ENCODE data around the gene TTC1.
"Not testable (repeated sequence)": the region's sequence is repeated elsewhere in the genome, so short reads cannot be mapped to it uniquely, and the experiment has no call there.

The TTC1 gene

DNA sequence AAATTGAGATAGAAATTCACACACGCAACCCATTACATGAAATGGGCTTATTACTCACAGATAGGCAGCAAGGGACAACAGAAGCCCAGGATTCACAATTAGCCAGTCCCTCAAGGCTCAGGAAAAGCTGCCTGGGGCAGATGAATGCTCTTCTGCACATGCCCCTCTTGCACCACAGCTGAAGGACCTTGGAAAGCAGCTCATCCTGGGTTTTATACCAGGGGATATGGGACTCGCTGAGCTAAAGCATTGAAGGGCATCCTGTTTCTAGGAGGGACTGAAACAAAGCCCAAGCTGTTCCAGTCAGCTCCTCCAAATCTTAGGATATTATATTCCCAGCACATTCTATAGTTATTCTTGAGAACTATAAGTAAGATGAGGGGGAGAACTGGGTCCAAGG lies 15.7 kb upstream of the TTC1 start:
- in situ Hi-C loops (cut with MboI; ENCODE audit: low sequenced_read_pairs) = loop anchor here (25.0 kb wide), 1 partner anchor 831 kb away; no protein-coding TSS in a partner anchor

DNA sequence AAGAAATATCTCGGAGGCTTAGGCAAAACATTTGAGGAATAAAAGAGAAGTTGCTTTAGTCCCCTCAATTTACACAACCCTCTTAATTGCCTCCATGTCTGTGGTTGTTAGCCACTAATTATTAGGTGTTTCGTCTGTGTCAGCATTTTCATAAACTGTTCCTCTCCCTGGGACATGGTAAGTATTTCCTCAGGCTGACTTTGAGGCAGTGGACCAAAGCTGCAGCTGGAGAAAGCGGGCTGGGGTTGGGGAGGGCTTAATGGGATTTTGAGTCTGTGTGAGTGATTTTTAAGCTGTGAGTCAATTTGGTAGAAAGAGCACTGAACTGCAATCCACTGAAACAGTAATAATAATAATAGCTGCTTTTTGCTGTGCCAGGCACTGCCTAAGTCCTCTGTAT lies 13.0 kb upstream of the TTC1 start:
- in situ Hi-C loops (cut with MboI; ENCODE audit: low sequenced_read_pairs) = loop anchor here (25.0 kb wide), 1 partner anchor 834 kb away; no protein-coding TSS in a partner anchor

DNA sequence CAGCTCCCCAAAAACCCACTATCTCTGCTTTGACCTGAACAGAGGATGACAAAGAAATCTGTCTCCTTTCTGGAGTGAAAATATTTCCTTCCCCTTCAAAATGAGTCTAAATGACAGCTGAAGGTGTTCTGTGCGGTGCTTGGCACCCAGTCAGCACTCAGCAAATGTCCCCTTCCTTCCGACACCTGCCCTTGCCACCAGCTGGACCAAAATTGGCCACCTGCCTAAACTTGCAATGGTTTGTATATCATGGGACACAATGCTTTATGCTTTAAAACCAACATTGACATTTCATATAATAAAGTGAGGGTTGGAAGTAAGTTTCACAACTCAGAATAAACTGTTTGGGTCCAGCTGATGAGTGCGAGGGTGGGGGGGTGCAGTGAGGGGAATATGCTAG lies 7.5 kb upstream of the TTC1 start:
- in situ Hi-C loops (cut with MboI; ENCODE audit: low sequenced_read_pairs) = no loop called here

DNA sequence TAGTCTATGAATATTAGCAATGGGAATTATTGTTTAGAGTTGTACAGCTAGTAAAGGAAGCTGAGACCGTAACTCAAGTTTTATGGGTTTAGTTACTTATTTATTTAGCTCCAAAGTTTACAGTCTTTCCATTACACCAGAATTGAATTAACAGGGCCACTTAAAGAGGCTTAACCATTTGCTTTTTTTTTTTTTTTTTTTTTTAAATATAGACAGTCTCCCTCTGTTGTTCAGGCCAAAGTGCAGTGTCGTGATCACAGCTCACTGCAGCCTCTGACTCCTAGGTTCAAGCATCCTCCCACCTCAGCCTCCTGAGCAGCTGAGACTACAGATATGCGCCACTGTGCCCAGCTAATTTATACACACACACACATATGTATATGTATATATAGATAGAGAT lies 1.4 kb upstream of the TTC1 start:
- in situ Hi-C loops (cut with MboI; ENCODE audit: low sequenced_read_pairs) = no loop called here

DNA sequence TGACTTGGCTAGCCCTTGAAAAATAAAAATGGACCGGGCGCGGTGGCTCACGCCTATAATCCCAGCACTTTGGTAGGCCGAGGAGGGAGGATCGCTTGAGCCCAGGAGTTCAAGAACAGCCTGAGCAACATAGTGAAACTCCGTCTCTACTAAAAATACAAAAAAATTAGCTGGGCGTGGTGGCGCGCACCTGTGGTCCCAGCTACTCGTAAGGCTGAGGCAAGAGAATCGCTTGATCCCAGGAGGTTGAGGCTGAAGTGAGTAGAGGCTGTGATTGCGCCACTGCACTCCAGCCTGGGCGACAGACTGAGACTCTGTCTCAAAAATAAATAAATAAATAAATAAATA lies 436 bp upstream of the TTC1 start:
- in situ Hi-C loops (cut with MboI; ENCODE audit: low sequenced_read_pairs) = not testable (repeated sequence)

DNA sequence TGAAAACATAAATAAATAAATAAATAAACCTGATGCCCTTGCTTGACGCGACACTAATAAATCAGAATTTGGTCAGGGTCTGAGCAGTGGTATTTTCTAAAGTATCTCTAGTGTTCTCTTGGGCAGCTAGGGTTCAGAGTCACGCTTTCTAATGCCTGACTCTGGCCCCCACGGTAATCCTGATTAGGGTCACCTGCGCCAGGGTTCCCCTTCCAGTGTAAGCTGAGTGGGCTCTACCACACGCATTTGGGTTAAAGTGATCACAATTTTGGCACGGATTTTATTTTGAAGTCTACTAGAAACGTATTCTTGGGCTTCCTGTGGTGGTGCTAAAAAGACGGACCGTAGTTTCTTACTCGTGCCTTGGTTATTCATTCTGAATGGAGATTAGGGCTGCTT lies 651 bp downstream of the TTC1 start:
- in situ Hi-C loops (cut with MboI; ENCODE audit: low sequenced_read_pairs) = no loop called here

DNA sequence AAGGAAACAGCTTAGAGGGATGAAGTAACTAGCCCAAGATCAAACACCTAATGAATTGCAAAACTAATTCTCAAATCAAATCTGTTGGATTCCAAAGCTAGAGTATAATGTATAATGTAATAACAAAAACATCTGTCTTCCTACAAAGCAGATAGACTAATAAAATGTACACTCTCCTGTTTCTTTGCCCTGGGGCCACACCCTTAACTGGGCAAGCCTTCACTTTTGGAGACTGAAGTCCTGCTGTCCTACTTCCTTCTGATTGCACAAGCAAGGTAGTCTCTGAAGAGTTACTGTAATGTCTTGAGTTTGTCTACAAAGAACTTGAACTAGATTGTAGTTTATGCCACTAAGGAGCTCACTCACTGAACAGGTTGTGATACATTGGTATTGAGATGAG lies 2.5 kb downstream of the TTC1 start:
- in situ Hi-C loops (cut with MboI; ENCODE audit: low sequenced_read_pairs) = no loop called here

DNA sequence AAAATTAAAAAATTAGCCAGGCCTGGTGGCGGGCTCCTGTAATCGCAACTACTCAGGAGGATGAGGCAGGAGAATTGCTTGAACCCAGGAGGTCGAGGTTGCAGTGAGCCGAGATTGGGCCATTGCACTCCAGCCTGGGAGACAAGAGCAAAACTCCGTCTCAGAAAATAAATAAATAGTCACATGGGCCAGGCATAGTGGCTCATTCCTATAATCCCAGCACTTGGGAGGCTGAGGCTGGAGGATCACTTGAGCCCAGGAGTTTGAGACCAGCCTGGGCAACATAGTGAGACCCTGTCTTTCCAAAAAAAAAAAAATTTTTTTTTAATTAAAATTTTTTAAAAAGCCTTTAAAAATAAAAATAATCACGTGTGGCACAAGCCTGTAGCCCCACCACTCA lies 5.3 kb downstream of the TTC1 start:
- in situ Hi-C loops (cut with MboI; ENCODE audit: low sequenced_read_pairs) = not testable (repeated sequence)

DNA sequence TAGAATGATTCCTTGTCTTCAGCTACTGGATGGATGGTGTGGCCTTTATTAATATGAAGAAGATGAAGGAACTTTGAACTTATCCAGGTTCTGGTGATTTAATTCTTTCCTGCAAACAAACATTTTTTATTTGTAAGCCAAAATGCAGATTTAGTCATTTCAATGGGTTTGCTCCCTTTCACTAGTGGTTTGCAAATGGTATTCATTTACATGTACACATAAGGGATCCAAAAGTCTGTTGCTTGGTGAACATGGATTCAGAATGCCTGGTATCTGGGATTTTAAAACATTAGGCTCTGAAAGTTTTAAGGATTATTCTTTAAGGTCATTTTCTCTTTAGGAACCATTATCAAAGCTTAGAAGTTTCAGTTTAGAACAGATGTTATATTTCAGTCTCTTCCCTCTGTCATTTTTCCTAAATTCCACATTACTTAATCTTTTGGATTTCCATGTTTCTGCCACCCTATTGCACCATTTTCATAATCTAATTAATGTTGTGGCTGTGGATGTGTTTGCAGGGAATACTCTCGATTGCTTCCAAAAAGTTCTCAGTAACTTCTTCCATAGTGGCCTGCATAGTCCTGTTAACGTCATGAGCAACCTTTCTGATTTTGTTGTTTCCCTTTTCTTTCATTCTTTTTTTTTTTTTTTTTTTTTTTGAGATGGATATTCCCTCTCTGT lies 10.1 kb downstream of the TTC1 start:
- in situ Hi-C loops (cut with MboI; ENCODE audit: low sequenced_read_pairs) = no loop called here

DNA sequence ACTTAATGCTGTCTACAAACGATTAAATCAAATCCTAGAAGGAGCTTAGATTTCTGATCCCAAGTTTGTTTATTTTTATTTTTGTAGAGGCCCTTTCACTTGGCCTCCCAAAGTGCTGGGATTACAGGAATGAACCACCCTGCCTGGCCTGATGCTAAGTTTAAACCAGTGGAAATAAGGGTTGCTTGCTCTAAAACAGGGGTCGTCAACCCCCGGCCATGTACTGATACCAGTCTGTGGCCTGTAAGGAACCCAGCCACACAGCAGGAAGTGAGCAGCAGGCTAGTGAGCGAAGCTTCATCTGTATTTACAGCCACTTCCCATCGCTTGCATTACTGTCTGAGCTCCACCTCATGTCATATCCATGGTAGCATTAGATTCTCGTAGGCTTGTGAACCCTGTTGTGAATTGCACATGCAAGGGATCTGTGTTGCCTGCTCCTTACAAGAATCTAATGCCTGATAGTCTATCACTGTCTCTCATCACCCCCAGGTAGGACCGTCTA lies 11.4 kb downstream of the TTC1 start:
- in situ Hi-C loops (cut with MboI; ENCODE audit: low sequenced_read_pairs) = no loop called here

DNA sequence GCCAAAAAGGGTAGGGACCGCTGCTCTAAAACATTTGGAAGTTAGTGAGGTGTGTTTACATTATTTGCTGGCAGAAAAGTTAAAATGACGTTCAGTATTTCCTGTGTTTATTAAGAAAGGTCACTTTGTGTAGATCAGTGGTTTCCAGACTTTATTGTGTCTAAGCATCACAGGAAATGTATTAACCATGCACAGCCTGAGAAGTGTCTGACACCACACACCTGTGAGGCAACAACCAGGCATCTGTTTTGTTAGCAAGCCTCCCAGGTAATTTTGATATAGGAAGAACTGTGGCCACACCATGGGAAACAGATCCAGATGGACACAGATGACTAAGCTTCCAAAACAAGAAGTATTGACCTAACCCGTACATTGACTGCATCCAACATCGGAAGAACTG lies 12.0 kb downstream of the TTC1 start:
- in situ Hi-C loops (cut with MboI; ENCODE audit: low sequenced_read_pairs) = no loop called here

DNA sequence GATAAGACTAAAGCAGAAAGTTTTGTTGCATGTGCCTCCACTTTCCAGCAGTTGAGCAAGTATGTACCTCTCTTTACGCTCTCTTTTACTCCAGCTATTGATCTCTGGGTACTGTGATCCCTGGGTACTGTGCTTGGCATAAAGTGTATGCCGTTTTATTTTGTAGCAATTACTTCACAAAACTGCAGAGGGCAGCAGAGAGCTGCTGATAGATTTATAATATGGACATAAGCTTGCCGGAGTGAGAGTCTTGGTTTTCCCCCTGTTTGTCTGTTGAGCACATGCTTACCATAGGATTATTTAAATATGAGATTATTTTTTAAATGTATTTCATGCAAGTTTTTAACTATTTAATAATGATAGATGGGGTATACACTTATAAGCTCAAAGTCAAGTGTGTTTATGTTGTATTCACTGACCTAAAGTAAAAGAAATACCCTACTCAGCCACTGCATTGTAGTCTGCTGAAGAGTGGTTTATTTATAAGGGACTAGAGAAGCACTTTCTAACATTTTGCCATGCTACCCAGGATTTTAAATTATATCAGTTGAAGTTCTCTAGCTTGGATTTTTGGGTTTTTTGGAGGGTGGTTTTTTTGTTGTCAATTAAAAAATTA lies 13.0 kb downstream of the TTC1 start:
- in situ Hi-C loops (cut with MboI; ENCODE audit: low sequenced_read_pairs) = no loop called here

DNA sequence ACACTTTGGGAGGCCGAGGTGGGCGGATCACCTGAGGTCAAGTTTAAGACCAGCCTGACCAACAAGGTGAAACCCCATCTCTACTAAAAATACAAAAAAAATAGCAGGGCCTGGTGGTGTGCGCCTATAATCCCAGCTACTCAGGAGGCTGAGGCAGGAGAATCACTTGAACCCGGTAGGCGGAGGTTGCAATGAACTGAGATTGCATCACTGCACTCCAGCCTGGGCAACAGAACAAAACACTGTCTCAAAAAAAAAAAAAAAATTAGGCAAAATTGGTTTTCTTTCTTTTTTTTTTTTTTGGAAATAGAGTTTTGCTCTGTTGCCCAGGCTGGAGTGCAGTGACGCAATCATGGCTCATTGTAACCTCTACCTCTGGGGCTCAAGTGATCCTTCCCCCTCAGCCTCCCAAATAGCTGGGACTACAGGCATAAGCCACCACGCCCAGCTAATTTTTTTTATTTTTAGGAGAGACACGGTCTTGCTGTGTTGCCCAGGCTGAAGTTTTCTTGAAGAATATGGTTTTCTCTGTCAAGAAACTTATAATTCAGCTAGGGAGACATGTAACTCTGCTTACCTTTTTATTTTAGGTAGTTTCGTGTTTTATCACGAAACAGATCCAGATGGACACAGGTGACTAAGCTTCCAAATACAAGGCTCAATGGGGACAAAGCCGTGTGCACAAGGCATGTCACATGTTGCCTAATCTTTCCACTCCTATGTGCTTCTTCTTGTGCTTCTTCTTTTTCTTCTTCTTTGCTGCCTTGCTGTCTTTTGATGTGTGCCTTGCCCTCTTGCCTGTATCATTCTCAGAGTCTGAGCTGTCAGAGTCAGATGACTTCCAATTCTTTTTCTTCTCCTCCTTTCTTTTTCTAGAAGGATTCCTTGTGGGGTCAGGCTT lies 14.3 kb downstream of the TTC1 start:
- in situ Hi-C loops (cut with MboI; ENCODE audit: low sequenced_read_pairs) = no loop called here

DNA sequence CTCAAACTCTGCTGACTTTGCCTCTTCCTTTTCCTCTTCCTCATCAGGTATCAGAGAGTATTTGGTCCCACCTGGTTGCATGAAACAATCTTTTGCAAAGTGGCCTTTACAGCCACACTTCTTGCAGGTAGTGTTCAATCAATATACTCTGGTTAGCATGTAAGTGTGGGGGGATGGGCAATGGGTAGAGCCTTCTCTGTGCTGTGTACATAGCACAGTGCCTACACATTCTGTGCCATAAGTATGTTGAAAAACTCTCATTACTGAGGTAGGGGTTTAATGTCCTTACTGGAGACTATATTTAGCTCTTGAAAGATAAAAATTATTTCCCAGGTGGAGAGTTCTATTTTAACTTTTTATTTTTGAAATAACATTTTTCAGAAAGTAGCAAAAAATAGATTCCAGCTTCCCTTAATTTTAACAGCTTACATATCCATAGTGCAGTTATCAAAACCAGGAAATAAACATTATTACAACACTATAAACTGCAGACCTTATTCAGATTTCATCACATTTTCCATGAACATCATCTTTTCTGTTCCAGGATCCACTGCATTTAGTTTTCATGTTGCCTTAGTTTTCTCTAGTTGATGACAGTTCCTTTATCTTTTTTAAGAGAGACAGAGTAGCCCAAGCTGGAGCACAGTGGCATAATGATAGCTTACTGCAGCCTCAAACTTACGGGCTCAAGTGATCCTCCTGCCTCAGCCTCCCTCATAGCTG lies 15.1 kb downstream of the TTC1 start:
- in situ Hi-C loops (cut with MboI; ENCODE audit: low sequenced_read_pairs) = no loop called here

DNA sequence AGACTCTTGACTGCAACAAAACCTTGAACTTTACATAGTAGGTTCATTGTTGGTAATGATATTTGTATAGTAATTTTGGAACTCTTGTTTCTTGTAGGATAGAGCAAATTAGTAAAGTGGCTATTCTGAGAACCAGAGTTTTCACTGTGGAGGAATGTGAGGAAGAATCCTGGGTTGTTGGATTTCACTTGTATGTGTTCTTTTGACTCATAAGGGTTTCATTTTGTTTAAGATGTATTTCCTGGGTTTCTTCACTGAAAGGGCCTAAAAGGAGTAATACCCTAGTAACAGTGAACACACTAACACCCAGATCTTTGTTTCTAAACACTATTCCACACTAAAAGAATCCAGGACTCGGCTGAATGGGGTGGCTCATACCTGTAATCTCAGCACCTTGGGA lies 20.1 kb downstream of the TTC1 start:
- in situ Hi-C loops (cut with MboI; ENCODE audit: low sequenced_read_pairs) = no loop called here

DNA sequence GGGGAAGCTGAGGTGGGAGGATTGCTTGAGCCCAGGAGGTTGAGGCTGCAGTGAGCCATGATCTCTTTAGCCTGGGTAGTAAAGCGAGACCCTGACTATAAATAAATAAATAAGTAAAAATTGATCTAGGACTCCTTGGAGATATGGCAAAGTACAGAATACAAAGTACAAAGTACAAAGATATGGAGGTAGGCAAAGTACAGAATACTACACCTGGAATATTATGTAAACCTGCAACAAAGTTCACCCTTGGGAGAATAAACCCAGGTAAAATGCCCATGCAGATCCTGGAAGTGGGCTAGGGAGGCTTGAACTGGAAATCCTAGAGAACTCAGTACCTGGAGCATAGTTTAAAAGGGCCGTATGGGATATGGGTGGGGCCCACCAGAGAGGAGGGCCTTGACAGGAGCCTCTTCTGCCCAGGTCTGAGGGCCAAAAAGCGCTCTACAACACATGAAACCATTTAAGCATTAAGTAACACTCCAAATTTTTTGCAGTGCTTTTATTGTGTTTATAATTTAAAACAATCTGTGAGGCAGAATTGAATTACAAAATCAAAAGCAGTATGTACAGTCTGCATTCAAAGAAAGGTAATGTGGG lies 20.7 kb downstream of the TTC1 start:
- in situ Hi-C loops (cut with MboI; ENCODE audit: low sequenced_read_pairs) = no loop called here

DNA sequence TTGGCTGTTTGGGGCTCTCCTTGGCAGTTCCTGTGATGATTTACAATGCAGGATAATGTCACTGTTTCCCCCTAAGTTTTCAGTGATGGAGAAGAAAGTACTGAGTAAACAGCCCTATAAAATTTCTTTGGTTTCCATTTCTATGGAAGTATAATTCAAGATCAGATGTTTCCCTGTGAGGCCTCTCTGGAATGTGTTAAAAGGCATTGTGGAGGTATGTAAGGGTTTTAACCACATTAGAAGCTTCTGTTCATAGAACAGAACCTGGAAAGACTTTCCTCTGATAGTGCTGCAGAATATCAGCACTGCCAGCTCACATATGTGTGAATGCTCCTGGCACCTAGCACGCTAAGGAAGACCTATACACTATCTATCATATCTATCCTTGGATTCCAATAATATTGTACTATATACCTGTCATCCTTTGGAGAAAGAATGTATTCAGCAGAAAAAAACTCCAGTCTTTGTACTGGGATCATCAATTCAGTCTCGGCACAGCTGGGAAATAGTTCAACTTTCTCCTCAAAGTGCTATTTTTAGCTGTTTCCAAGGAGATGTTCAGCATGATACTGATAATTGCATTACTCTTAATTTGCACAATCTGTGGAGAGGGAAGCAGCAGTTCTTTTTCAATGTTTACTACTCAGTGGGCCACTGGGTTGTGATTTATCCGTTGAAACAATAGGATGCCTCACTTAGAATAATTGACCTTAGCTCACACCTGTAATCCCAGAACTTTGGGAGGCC lies 21.9 kb downstream of the TTC1 start:
- in situ Hi-C loops (cut with MboI; ENCODE audit: low sequenced_read_pairs) = no loop called here

DNA sequence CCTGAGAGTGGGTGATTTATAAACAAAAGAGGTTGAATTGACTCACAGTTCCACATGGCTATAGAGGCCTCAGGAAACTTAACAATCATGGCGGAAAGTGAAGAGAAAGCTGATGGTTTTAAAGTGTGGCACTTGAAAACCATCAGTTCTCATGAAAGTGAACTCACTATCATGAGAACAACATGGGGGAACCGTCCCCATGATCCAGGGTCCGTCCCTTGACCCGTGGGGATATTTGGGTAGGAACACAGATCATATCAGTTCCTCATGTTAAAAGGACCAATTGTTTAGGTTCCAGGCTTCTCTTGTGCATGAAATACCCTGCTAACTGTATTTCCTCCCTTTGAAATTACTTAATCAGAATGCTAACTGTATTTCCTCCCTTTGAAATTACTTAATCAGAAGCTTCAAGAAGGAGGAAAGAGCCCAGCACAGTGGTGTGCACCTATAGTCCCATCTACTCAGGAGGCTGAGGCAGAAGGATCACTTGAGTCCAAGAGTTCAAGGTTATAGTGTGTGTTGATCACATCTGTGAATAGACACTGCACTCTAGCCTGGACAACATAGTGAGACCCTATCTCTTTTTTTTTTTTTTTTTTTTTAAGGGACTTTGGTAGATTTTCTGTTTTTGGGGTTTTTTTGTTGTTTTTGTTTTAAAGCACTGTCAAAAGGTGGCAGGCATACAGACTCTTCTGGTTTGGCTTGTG lies 24.8 kb downstream of the TTC1 start:
- in situ Hi-C loops (cut with MboI; ENCODE audit: low sequenced_read_pairs) = no loop called here

DNA sequence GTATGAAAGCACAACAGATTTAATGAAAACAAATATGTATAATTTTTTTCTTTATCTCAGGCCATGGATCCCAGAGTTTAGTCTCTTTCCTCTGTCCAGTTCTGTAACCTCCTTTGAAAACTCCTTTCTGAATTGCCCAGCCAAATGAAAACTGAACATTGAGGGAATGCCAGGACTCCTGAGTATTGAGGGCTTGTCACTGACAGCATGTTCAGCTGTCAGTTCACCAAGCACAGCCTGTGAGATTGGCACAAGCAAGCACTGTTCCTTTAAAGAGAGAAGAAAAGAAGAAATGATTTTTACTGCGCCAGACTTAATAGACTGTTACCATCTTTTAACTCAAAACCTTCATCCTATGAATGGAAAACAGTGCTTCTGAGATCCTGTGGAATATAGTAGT lies 27.3 kb downstream of the TTC1 start:
- in situ Hi-C loops (cut with MboI; ENCODE audit: low sequenced_read_pairs) = no loop called here
